ENCODE data around the gene RPS3. TPM values are rescaled to one million over a fixed set of nuclear protein-coding genes. Genes with fewer than 3 reads are reported as not detected.
"Not testable (repeated sequence)": the region's sequence is repeated elsewhere in the genome, so short reads cannot be mapped to it uniquely, and the experiment has no call there.

RPS3 gene
- total RNA-seq, 2 experiments from 2014 or later = 4,009 to 4,247 TPM

GRCh38 chr11:75375626-75376025 lies 23.7 kb upstream of the RPS3 start:
- CTCF ChIA-PET = interaction anchor here (1.5 kb wide), 1 partner anchor 96 kb away, joined by 3 read pairs; no protein-coding TSS in a partner anchor
- POLR2A ChIA-PET = no interaction called here

GRCh38 chr11:75376175-75376574 lies 23.1 kb upstream of the RPS3 start:
- ChIA-PET CTCF (interaction anchor here (1.5 kb wide), 1 partner anchor 96 kb away, joined by 3 read pairs; no protein-coding TSS in a partner anchor), POLR2A (no interaction called here)

GRCh38 chr11:75378776-75379175 lies 20.5 kb upstream of the RPS3 start:
- CTCF ChIA-PET = interaction anchor here (11.5 kb wide), 1 partner anchor 101 kb away, joined by 179 read pairs; no protein-coding TSS in a partner anchor
- POLR2A ChIA-PET = not testable (repeated sequence)

- POLR2A ChIA-PET = no interaction called here
- CTCF ChIA-PET = interaction anchor here (1.2 to 11.5 kb wide), 3 partner anchors 9 to 102 kb away, joined by 3 to 179 read pairs (median 3); no protein-coding TSS in a partner anchor
These were observed 19.1 kb upstream of the RPS3 start for GRCh38 chr11:75380245-75380644.

- POLR2A ChIA-PET = no interaction called here
- CTCF ChIA-PET = interaction anchor here (1.4 to 11.5 kb wide), 2 partner anchors 65 to 103 kb away, joined by 3 to 179 read pairs; no protein-coding TSS in a partner anchor
These were observed 18.4 kb upstream of the RPS3 start for GRCh38 chr11:75380716-75381420.

- ChIA-PET POLR2A (no interaction called here), CTCF (interaction anchor here (0.6 to 11.5 kb wide), 5 partner anchors 13 to 142 kb away, joined by 3 to 179 read pairs (median 3); no protein-coding TSS in a partner anchor)
These were observed 16.1 kb upstream of the RPS3 start for GRCh38 chr11:75383246-75383645.

- CTCF ChIA-PET = interaction anchor here (0.6 to 11.5 kb wide), 21 partner anchors 13 to 383 kb away, joined by 3 to 179 read pairs (median 3); no protein-coding TSS in a partner anchor
- POLR2A ChIA-PET = no interaction called here
These were observed 14.8 kb upstream of the RPS3 start for GRCh38 chr11:75384438-75385080.

- CTCF ChIA-PET = interaction anchor here (0.8 to 11.5 kb wide), 7 partner anchors 14 to 140 kb away, joined by 3 to 179 read pairs (median 4); no protein-coding TSS in a partner anchor
- POLR2A ChIA-PET = no interaction called here
These were observed 12.2 kb upstream of the RPS3 start for GRCh38 chr11:75386942-75387630.

GRCh38 chr11:75387736-75388294 lies 11.5 kb upstream of the RPS3 start:
- CTCF ChIA-PET = interaction anchor here (0.8 to 11.5 kb wide), 12 partner anchors 13 to 187 kb away, joined by 3 to 179 read pairs (median 4); no protein-coding TSS in a partner anchor
- POLR2A ChIA-PET = no interaction called here

GRCh38 chr11:75388386-75389275 lies 10.7 kb upstream of the RPS3 start:
- ChIA-PET CTCF (interaction anchor here (0.8 to 11.5 kb wide), 12 partner anchors 9 to 188 kb away, joined by 3 to 179 read pairs (median 3); no protein-coding TSS in a partner anchor), POLR2A (no interaction called here)

GRCh38 chr11:75389276-75389605 lies 10.1 kb upstream of the RPS3 start:
- POLR2A ChIA-PET = interaction anchor here (0.6 kb wide), 1 partner anchor 14 kb away, joined by 10 read pairs; no protein-coding TSS in a partner anchor

GRCh38 chr11:75389925-75390324 lies 9.4 kb upstream of the RPS3 start:
- ChIA-PET POLR2A (no interaction called here), CTCF (interaction anchor here (0.7 to 11.5 kb wide), 6 partner anchors 101 to 147 kb away, joined by 3 to 179 read pairs (median 6); no protein-coding TSS in a partner anchor)

More at GRCh38 chr11:75389276-75389605, 10.1 kb upstream of the RPS3 start:
- CTCF ChIA-PET = interaction anchor here (0.7 to 11.5 kb wide), 10 partner anchors 10 to 148 kb away, joined by 3 to 179 read pairs (median 3); no protein-coding TSS in a partner anchor

GRCh38 chr11:75394085-75394840 lies 5.1 kb upstream of the RPS3 start:
- POLR2A ChIA-PET = no interaction called here

GRCh38 chr11:75398906-75399305 lies 412 bp upstream of the RPS3 start:
- ChIA-PET CTCF (interaction anchor here (1.4 kb wide), 1 partner anchor 119 kb away, joined by 4 read pairs; no protein-coding TSS in a partner anchor), POLR2A (interaction anchor here (1.5 kb wide), 1 partner anchor 123 kb away, joined by 5 read pairs; no protein-coding TSS in a partner anchor)

More at GRCh38 chr11:75394085-75394840, 5.1 kb upstream of the RPS3 start:
- CTCF ChIA-PET = interaction anchor here (0.7 to 1.0 kb wide), 2 partner anchors 9 to 114 kb away, joined by 3 read pairs; no protein-coding TSS in a partner anchor

GRCh38 chr11:75400146-75400865 lies 988 bp downstream of the RPS3 start:
- ChIA-PET CTCF (interaction anchor here (0.7 to 1.8 kb wide), 5 partner anchors 12 to 125 kb away, joined by 3 to 8 read pairs (median 4); partner anchors contain the start of gene GDPD5), POLR2A (interaction anchor here (0.6 to 1.8 kb wide), 6 partner anchors 8 to 162 kb away, joined by 3 to 5 read pairs (median 4); partner anchors contain the start of gene SERPINH1)

GRCh38 chr11:75402002-75402773 lies 2.9 kb downstream of the RPS3 start:
- POLR2A ChIA-PET = no interaction called here
- CTCF ChIA-PET = no interaction called here
